Esophagus muscularis mucosa (tissue), 3 donors: Measurements from ENCODE around the gene NAV3.

Source experiments
- POLR2A ChIP-seq: fragments of 450-650 bp; IDR thresholded peaks from one replicate; pipeline ENCODE4 v1.6.1; 2017; ENCODE audit warnings: antibody characterized with exemption, moderate library complexity, mild to moderate bottlenecking, low read depth
- POLR2AphosphoS5 ChIP-seq, 2 donors: sonication (generic); formaldehyde crosslinking; IDR thresholded peaks; one replicate each; pipeline ENCODE4 v1.6.1; 2017; ENCODE audit warnings: antibody characterized with exemption in 2 of 2
- TF ChIP-seq, protein P1 (sequence below), 3 experiments: fragments of 200-600 bp in 2 of 3; fragments of 450-650 bp in 1 of 3; sonication (generic) in 2 of 3; IDR thresholded peaks; one replicate each; pipeline ENCODE4 v1.5.1; 2017 to 2019; ENCODE audit warnings: antibody characterized with exemption in 3 of 3, mild to moderate bottlenecking in 2 of 3, moderate library complexity in 1 of 3

DNA sequence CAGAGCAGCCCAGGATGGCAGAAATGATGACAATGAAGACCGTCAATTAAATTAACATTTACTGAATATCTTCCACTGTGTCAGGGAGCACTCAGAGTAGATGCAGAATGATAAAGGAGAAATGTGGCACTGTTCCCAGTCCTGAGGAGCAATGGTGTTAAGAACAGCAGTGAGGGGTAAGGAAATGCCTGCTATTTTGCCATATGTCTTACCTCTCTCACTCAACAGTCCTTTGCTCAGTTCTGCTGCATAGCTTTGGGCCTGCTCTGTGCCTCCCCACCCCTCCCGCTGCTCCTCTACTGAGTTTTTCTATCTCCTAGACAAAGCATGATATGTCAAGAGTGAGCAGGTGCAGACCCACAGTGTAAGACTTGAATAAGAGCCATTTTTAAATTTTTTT lies 318.8 kb downstream of the NAV3 start:
- TF ChIP-seq POLR2A (no peak), POLR2AphosphoS5 (IDR thresholded peaks at IDR 0.05) (no peak)
- TF ChIP-seq, protein P1, sequence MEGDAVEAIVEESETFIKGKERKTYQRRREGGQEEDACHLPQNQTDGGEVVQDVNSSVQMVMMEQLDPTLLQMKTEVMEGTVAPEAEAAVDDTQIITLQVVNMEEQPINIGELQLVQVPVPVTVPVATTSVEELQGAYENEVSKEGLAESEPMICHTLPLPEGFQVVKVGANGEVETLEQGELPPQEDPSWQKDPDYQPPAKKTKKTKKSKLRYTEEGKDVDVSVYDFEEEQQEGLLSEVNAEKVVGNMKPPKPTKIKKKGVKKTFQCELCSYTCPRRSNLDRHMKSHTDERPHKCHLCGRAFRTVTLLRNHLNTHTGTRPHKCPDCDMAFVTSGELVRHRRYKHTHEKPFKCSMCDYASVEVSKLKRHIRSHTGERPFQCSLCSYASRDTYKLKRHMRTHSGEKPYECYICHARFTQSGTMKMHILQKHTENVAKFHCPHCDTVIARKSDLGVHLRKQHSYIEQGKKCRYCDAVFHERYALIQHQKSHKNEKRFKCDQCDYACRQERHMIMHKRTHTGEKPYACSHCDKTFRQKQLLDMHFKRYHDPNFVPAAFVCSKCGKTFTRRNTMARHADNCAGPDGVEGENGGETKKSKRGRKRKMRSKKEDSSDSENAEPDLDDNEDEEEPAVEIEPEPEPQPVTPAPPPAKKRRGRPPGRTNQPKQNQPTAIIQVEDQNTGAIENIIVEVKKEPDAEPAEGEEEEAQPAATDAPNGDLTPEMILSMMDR (IDR thresholded peaks at IDR 0.05) = no peak
